Caco-2 (cell line): ENCODE results near the gene BTF3L4. TPM values are rescaled to one million over a fixed set of nuclear protein-coding genes. Genes with fewer than 3 reads are reported as not detected.

Experiments used
- BruUV-seq: library from RNA; stranded (reverse); fragments of 400-500 nt; replicated peaks from 2 replicates; lab custom pipeline; 2021; lab: Mats Ljungman, UMichigan
- CTCF ChIA-PET: fragments of 300-600 bp; sonication (Branson Sonifier 250); formaldehyde crosslinking; loops from one replicate; lab custom pipeline; 2022; ENCODE audit warnings: antibody characterized with exemption; lab: Charles Lee
- POLR2A ChIA-PET: fragments of 300-600 bp; sonication (Branson Sonifier 250); formaldehyde crosslinking; loops from one replicate; lab custom pipeline; 2022; ENCODE audit warnings: antibody characterized with exemption; lab: Charles Lee
- DNase-seq, 2 experiments: peaks; one replicate each; pipeline versions ENCODE4 v3.0.0 to v3.0.0-alpha.2; 2020 to 2022
- H3K27me3 ChIP-seq: replicated peaks from 2 replicates; pipeline ENCODE4 v1.6.0; 2011; ENCODE audit warnings: low read length; ENCODE audit not compliant: control insufficient read depth, insufficient read depth
- H3K36me3 ChIP-seq: 2 replicates; pipeline ENCODE4 v1.5.1; 2011; ENCODE audit warnings: low read length; ENCODE audit not compliant: control insufficient read depth, insufficient read depth
- H3K4me1 ChIP-seq: fragments of 250-450 bp; sonication (Bioruptor Pico); 2 replicates; pipeline ENCODE4 v1.5.1; 2020; ENCODE audit warnings: mild to moderate bottlenecking
- H3K4me3 ChIP-seq: 2 replicates; pipeline ENCODE4 v1.5.1; 2011; ENCODE audit warnings: low read depth, mild to moderate bottlenecking, control low read depth, low read length
- H3K9me3 ChIP-seq: fragments of 250-450 bp; sonication (Bioruptor Pico); 2 replicates; pipeline ENCODE4 v1.5.1; 2020; ENCODE audit warnings: mild to moderate bottlenecking, moderate library complexity
- H3K27ac Mint-ChIP-seq: one replicate; pipeline ENCODE4 v1.8.0; 2022; ENCODE audit warnings: mixed read lengths; ENCODE audit not compliant: unreplicated experiment
- H3K27me3 Mint-ChIP-seq: one replicate; pipeline ENCODE4 v1.8.0; 2022; ENCODE audit warnings: mixed read lengths; ENCODE audit not compliant: insufficient read depth, unreplicated experiment
- H3K36me3 Mint-ChIP-seq: one replicate; pipeline ENCODE4 v1.8.0; 2022; ENCODE audit warnings: mild to moderate bottlenecking, mixed read lengths; ENCODE audit not compliant: insufficient read depth, unreplicated experiment
- H3K4me1 Mint-ChIP-seq: one replicate; pipeline ENCODE4 v1.8.0; 2022; ENCODE audit warnings: low read depth, mixed read lengths; ENCODE audit not compliant: unreplicated experiment
- H3K4me3 Mint-ChIP-seq: one replicate; pipeline ENCODE4 v1.8.0; 2022; ENCODE audit warnings: mild to moderate bottlenecking, moderate library complexity, mixed read lengths; ENCODE audit not compliant: unreplicated experiment
- H3K9me3 Mint-ChIP-seq: one replicate; pipeline ENCODE4 v1.8.0; 2022; ENCODE audit warnings: mixed read lengths; ENCODE audit not compliant: unreplicated experiment
- intact Hi-C: fragments of 100-400 bp; cut with micrococcal nuclease; formaldehyde crosslinking; loops from one replicate; pipeline ENCODE4 v1.10.0; 2022; ENCODE audit not compliant: unreplicated experiment
- total RNA-seq: library from RNA; stranded (reverse); gene quantifications from 2 replicates; pipeline ENCODE4 v1.2.3, GENCODE V29; 2022
- TF ChIP-seq, protein P1 (sequence below), 2 experiments: fragments of 200-600 bp in 1 of 2; IDR thresholded peaks; 1 replicate in 1 of 2; 2 replicates in 1 of 2; pipeline versions ENCODE4 v1.5.1 to v1.8.0; 2011 to 2022; ENCODE audit warnings: antibody characterized with exemption in 1 of 2, control low read depth in 1 of 2, inconsistent platforms in 1 of 2, low read depth in 1 of 2, low read length in 1 of 2, mild to moderate bottlenecking in 1 of 2, moderate library complexity in 1 of 2; ENCODE audit not compliant: insufficient read depth in 1 of 2, severe bottlenecking in 1 of 2, unreplicated experiment in 1 of 2

Gene BTF3L4
- total RNA-seq, 1 experiment from 2014 or later: 73.7 TPM

DNA sequence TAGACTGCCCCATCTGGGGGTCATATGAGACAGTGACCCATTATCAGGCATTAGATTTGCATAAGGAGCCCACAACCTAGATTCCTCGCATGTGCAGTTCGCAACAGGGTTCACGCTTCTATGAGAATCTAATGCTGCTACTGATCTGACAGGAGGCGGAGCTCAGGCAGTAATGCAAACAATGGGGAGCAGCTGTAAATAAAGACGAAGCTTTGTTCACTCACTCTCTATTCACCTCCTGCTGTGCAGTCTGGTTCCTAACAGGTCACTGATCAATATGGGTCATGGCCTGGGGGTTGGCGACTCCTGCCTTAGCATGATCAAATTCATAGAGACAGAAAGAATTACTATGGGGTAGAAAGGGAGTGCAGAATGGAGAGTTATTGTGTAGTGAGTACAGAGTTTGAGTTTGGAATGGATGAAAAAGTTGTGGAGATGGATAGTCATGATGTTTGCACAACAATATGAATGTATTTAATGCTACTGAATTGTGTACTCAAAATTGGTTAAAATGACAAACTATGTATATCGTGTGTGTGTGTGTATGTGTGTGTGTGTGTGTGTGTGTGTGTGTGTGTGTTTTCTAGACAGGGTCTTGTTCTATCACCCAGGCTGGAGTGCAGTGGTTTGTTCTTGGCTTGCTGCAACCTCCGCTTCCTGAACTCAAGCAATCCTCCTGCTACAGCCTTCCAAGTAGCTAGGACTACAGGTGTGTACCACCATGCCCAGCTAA, 42.2 kb downstream of the BTF3L4 start:
- H3K27me3 ChIP-seq: no peaks in the 10 kb centered on the region
- no peaks in the 10 kb centered on the region for H3K4me1 ChIP-seq
- no peak overlapping the region for H3K27ac Mint-ChIP-seq
- DNase-seq: no peak
- ChIA-PET POLR2A (no interaction called here), CTCF (interaction anchor here (0.6 kb wide), 1 partner anchor 824 kb away, joined by 3 read pairs; no protein-coding TSS in a partner anchor)
- TF ChIP-seq, protein P1, sequence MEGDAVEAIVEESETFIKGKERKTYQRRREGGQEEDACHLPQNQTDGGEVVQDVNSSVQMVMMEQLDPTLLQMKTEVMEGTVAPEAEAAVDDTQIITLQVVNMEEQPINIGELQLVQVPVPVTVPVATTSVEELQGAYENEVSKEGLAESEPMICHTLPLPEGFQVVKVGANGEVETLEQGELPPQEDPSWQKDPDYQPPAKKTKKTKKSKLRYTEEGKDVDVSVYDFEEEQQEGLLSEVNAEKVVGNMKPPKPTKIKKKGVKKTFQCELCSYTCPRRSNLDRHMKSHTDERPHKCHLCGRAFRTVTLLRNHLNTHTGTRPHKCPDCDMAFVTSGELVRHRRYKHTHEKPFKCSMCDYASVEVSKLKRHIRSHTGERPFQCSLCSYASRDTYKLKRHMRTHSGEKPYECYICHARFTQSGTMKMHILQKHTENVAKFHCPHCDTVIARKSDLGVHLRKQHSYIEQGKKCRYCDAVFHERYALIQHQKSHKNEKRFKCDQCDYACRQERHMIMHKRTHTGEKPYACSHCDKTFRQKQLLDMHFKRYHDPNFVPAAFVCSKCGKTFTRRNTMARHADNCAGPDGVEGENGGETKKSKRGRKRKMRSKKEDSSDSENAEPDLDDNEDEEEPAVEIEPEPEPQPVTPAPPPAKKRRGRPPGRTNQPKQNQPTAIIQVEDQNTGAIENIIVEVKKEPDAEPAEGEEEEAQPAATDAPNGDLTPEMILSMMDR (IDR thresholded peaks at IDR 0.05; ENCODE audit: insufficient read depth in 1 of 2, low read depth in 1 of 2, low read length in 1 of 2, severe bottlenecking in 1 of 2, unreplicated experiment in 1 of 2): no peak
- no peak overlapping the region for H3K4me3 ChIP-seq
- intact Hi-C loops: no loop called here
- no peaks in the 10 kb centered on the region for H3K9me3 Mint-ChIP-seq
- no peak overlapping the region for H3K4me3 Mint-ChIP-seq
- H3K9me3 ChIP-seq: no peaks in the 10 kb centered on the region
- no peaks in the 10 kb centered on the region for H3K36me3 Mint-ChIP-seq
- no peaks in the 10 kb centered on the region for H3K36me3 ChIP-seq
- H3K27me3 Mint-ChIP-seq: no peaks in the 10 kb centered on the region
- no TSS peak for BruUV-seq
- no peaks in the 10 kb centered on the region for H3K4me1 Mint-ChIP-seq

DNA sequence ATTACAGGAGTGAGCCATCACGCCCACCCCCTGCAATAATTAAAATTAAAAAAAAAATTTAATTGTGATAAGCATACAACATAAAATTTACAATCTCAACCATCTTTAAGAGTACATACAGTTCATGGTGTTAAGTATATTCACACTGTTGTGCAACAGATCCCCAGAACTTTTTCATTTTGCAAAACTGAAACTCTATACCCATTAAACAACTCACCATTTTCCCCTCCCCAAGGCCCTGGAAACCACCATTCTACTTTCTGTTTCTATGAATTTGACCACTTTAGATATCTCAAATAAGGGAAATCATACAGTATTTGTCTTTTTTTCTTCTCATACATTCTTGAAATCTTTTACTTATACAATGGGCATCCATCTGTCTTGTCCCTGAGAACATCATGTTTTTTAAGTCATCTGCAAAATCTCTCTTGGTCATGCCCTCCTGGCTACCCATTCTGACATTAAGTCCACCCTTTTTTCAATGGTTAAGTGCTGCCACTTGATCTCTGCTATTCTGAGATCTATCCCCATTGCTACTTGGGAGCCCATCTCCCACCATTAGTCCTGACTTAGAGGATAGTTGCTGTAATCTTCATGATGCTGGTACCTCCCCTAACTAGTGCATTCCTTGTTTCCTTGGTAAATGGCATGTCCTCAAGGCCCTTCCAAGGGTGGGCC, 46.4 kb downstream of the BTF3L4 start:
- POLR2A ChIA-PET: no interaction called here
- no peak for DNase-seq
- Mint-ChIP-seq H3K36me3 (no peaks in the 10 kb centered on the region), H3K9me3 (no peaks in the 10 kb centered on the region), H3K27ac (no peak overlapping the region), H3K27me3 (no peaks in the 10 kb centered on the region), H3K4me3 (no peak overlapping the region), H3K4me1 (no peaks in the 10 kb centered on the region)
- Histone ChIP-seq H3K9me3 (no peaks in the 10 kb centered on the region), H3K4me3 (no peak overlapping the region), H3K27me3 (no peaks in the 10 kb centered on the region), H3K36me3 (no peaks in the 10 kb centered on the region), H3K4me1 (no peaks in the 10 kb centered on the region)
- TF ChIP-seq, protein P1 (IDR thresholded peaks at IDR 0.05; ENCODE audit: insufficient read depth in 1 of 2, low read depth in 1 of 2, low read length in 1 of 2, severe bottlenecking in 1 of 2, unreplicated experiment in 1 of 2): no peak
- no TSS peak for BruUV-seq
- CTCF ChIA-PET: no interaction called here
- intact Hi-C loops: no loop called here

DNA sequence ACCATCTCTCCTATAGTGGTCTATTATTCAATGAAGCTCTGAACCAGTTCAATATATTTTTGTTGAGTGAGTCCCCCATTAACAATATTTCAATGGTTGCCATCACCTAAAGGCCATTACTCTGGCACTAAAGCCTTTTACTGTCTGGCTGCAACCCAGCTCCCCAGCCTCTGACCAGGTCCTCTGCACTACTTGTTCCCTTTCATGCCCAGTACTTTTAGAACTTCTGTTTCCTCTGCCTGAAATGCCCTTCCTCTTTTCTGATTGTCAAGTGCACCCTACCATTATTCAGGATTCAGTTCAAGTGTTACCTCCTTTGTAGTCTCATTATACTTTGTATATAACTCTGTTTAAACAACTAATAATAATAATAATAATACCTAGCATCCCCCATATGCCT, 55.4 kb downstream of the BTF3L4 start:
- Mint-ChIP-seq H3K36me3 (no peaks in the 10 kb centered on the region), H3K4me1 (no peaks in the 10 kb centered on the region), H3K27ac (no peak overlapping the region), H3K9me3 (no peaks in the 10 kb centered on the region), H3K27me3 (no peaks in the 10 kb centered on the region), H3K4me3 (no peak overlapping the region)
- Histone ChIP-seq H3K9me3 (no peaks in the 10 kb centered on the region), H3K36me3 (no peaks in the 10 kb centered on the region), H3K4me3 (no peak overlapping the region), H3K4me1 (no peaks in the 10 kb centered on the region), H3K27me3 (no peaks in the 10 kb centered on the region)
- intact Hi-C loops: no loop called here
- POLR2A ChIA-PET: no interaction called here
- no peak for DNase-seq
- TF ChIP-seq, protein P1 (IDR thresholded peaks at IDR 0.05; ENCODE audit: insufficient read depth in 1 of 2, low read depth in 1 of 2, low read length in 1 of 2, severe bottlenecking in 1 of 2, unreplicated experiment in 1 of 2): no peak
- BruUV-seq: no TSS peak
- CTCF ChIA-PET: no interaction called here
